ENCODE results near the gene SMAD1. TPM values are rescaled to one million over a fixed set of nuclear protein-coding genes. Genes with fewer than 3 reads are reported as not detected.

SMAD1 gene
- total RNA-seq, 1 donor from 2014 or later = 16.5 TPM

DNA sequence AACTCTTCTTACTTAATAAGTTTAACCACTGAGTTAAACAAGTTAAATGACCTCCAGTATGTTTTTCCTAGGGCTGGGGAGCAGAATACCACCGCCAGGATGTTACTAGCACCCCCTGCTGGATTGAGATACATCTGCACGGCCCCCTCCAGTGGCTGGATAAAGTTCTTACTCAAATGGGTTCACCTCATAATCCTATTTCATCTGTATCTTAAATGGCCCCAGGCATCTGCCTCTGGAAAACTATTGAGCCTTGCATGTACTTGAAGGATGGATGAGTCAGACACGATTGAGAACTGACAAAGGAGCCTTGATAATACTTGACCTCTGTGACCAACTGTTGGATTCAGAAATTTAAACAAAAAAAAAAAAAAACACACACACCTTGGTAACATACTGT lies 76.1 kb downstream of the SMAD1 start:
- Mint-ChIP-seq H3K9me3 (ENCODE audit: low read depth) (peaks cover 3% of the 10 kb centered on the region), H3K4me1 (ENCODE audit: low read depth) (peaks cover 4% of the 10 kb centered on the region), H3K27ac (ENCODE audit: unreplicated experiment) (no peak overlapping the region), H3K36me3 (ENCODE audit: low read depth) (peaks cover 18% of the 10 kb centered on the region), H3K27me3 (ENCODE audit: low read depth) (no peaks in the 10 kb centered on the region), H3K4me3 (ENCODE audit: unreplicated experiment) (no peak overlapping the region)
- DNase-seq (ENCODE audit: low spot score) = no peak
- TF ChIP-seq, protein P1, sequence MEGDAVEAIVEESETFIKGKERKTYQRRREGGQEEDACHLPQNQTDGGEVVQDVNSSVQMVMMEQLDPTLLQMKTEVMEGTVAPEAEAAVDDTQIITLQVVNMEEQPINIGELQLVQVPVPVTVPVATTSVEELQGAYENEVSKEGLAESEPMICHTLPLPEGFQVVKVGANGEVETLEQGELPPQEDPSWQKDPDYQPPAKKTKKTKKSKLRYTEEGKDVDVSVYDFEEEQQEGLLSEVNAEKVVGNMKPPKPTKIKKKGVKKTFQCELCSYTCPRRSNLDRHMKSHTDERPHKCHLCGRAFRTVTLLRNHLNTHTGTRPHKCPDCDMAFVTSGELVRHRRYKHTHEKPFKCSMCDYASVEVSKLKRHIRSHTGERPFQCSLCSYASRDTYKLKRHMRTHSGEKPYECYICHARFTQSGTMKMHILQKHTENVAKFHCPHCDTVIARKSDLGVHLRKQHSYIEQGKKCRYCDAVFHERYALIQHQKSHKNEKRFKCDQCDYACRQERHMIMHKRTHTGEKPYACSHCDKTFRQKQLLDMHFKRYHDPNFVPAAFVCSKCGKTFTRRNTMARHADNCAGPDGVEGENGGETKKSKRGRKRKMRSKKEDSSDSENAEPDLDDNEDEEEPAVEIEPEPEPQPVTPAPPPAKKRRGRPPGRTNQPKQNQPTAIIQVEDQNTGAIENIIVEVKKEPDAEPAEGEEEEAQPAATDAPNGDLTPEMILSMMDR (IDR thresholded peaks at IDR 0.05) = peak; percentile 86

DNA sequence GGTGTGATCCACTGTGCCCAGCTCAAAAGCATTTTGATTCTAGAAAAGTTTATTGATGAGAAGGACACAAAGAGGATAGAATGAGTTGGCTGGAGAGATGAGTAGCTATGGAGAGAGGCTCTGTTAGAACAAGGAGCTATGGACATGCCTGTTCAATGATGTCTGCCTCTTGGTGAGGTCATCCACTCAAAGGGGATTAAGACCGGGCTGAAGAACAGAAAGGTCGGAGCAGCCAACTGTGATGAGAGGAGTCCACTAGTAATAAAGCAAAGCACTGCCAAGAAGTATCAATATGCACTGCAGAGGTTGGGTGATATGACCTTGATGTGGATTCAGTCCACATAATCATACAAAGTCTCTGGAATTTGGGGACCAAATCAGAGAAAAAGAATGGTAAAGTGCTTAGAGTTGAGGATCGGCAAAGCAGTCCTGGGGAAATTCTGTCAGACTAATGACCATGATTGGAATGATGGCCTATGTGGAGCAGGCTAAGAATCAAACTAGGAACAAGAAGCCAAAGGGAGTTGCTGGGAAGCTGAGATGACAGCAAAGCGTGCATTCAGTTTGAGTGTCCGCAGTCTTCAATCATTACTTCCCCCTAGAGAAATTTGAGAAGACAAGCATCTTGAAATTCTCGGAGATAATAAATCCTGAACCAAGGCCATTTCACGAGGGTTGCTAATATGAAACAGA lies 81.8 kb downstream of the SMAD1 start:
- Mint-ChIP-seq H3K27me3 (ENCODE audit: low read depth) (no peaks in the 10 kb centered on the region), H3K36me3 (ENCODE audit: low read depth) (peaks cover 15% of the 10 kb centered on the region), H3K27ac (ENCODE audit: unreplicated experiment) (no peak overlapping the region), H3K4me1 (ENCODE audit: low read depth) (peaks cover 11% of the 10 kb centered on the region), H3K9me3 (ENCODE audit: low read depth) (peaks cover 29% of the 10 kb centered on the region), H3K4me3 (ENCODE audit: unreplicated experiment) (no peak overlapping the region)
- no peak for DNase-seq (ENCODE audit: low spot score)
- TF ChIP-seq, protein P1 (IDR thresholded peaks at IDR 0.05) = no peak

DNA sequence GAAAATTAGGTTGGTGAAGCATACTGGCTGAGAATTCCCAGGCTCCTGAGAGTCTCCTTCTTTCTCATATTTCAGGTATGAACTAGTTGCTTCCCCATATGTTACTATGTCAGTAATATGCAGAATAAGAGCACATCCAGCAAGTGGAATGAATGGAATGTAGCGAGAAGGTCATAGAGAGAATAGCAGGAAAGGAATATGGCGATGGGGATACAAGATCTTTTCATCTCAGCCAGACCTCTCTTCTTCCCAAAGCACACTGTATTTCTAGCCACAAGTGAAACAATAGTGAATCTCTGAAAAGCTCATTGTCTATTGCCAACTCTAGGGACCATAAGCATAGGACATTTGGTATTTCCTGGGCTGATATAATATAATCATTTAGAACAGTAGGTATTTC lies 82.9 kb downstream of the SMAD1 start:
- TF ChIP-seq, protein P1 (IDR thresholded peaks at IDR 0.05) = no peak
- H3K4me1 Mint-ChIP-seq (ENCODE audit: low read depth) = peaks cover 11% of the 10 kb centered on the region
- no peak overlapping the region for H3K4me3 Mint-ChIP-seq (ENCODE audit: unreplicated experiment)
- H3K9me3 Mint-ChIP-seq (ENCODE audit: low read depth) = peaks cover 39% of the 10 kb centered on the region
- H3K27me3 Mint-ChIP-seq (ENCODE audit: low read depth) = peaks cover 5% of the 10 kb centered on the region
- no peak overlapping the region for H3K27ac Mint-ChIP-seq (ENCODE audit: unreplicated experiment)
- no peak for DNase-seq (ENCODE audit: low spot score)
- peaks cover 20% of the 10 kb centered on the region for H3K36me3 Mint-ChIP-seq (ENCODE audit: low read depth)

DNA sequence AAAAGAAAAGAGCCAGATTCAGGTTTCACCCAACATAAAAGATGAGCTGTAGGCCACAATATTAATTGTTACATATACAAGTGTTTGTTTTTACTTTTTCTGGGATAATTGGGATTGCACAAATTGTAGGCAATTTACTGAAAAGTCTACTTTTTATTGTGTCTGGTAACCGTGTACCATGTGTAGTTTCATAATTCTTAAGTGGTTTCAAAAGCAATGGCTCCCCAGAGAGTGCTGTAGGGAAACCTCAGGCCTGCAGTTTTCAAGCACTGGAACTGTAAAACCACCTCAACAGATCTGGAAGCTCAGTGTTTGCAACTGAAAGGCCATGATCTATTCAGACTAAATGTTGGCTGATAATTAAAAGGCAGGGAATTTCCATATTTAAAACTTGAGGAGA lies 83.7 kb downstream of the SMAD1 start:
- Mint-ChIP-seq H3K9me3 (ENCODE audit: low read depth) (peaks cover 46% of the 10 kb centered on the region), H3K27ac (ENCODE audit: unreplicated experiment) (no peak overlapping the region), H3K36me3 (ENCODE audit: low read depth) (peaks cover 19% of the 10 kb centered on the region), H3K27me3 (ENCODE audit: low read depth) (peaks cover 6% of the 10 kb centered on the region), H3K4me1 (ENCODE audit: low read depth) (peaks cover 11% of the 10 kb centered on the region), H3K4me3 (ENCODE audit: unreplicated experiment) (no peak overlapping the region)
- TF ChIP-seq, protein P1 (IDR thresholded peaks at IDR 0.05) = no peak
- DNase-seq (ENCODE audit: low spot score) = no peak

DNA sequence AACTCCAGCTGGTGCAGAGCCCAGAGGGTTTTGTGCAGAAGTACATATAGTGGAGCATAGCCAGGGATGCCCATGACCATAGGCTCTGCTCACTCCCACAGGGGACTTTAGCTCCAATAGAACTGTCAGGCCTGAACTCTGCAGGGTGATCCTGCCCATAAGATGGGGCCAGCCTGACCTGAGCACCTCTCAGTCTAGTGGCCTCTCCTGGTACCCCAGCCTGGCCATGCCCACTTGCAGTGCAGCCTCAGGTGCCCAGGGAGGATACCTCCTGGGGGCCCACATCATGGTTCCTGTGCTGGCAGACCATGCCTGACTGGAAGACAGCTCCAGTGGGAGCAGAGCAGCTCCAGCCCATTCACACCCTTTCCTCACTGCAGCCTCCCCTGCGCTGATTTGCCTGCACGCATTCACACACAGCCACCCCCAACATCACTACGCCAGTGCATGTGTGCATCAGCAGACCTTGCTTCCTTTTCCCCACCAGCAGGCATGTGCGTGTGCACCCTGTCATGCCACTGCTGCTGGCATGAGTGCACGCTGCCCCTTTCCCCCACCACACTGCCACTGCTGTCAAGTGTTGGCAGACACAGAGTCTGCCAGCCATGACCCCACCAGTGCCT lies 84.5 kb downstream of the SMAD1 start:
- Mint-ChIP-seq H3K36me3 (ENCODE audit: low read depth) (peaks cover 19% of the 10 kb centered on the region), H3K4me1 (ENCODE audit: low read depth) (peaks cover 11% of the 10 kb centered on the region), H3K27ac (ENCODE audit: unreplicated experiment) (peak overlapping the region; percentile 18), H3K4me3 (ENCODE audit: unreplicated experiment) (no peak overlapping the region), H3K9me3 (ENCODE audit: low read depth) (peaks cover 52% of the 10 kb centered on the region), H3K27me3 (ENCODE audit: low read depth) (peaks cover 6% of the 10 kb centered on the region)
- TF ChIP-seq, protein P1 (IDR thresholded peaks at IDR 0.05) = no peak
- no peak for DNase-seq (ENCODE audit: low spot score)
